ENCODE results near the gene C8G.
A peak's percentile ranks its signal among the peaks of the same experiment; 100 is the strongest.

The C8G gene

DNA sequence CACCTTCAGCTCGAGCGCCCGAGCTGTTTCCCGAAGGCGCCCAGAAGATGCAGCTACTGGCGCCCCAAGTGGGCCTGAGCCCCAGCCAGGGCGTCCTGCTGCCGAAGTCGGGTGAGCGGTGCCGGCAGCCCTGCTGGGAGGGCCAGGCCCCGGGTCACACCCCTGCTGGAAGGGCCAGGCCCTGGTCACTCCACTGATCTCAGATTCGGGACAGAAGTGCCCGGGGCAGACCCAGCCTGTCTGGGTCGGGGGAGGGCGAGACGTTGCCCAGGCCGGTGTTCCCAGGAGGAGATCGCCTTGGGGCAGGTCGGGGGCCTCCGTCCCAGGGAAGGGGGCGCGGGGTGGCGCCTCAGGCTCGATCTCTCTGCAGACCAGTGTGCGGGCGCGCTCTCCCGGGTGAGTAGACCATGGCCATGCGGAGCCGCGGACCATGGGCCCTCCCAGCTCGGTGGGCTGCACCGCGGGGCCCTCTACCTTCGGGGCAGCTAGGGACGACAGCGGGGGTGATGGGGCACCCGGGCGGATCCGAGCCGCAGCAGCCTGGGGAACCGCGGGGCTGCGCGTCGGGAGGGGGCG is 40.1 kb downstream of the C8G start:
- no peak for DNase-seq

DNA sequence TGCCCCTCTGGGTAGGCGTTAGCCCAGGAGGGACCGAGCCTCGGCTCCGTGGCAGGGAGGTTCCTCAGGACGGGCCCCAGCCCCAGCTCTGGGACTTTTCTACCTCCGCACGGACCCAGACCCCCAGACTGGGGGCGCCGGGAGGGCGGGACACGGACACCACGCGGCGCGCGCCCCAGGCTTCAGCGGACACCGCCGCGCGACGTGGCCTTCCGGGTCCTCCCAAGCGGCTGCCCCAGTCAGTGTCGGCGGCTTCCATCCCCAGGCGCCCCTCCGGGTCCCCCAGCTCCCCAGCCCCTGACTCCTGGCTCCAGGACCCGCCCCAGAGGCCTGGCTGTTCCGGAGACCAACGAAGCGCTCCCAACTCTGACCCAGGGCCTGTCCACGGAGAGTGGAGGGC is 40.8 kb downstream of the C8G start:
- DNase-seq: no peak

DNA sequence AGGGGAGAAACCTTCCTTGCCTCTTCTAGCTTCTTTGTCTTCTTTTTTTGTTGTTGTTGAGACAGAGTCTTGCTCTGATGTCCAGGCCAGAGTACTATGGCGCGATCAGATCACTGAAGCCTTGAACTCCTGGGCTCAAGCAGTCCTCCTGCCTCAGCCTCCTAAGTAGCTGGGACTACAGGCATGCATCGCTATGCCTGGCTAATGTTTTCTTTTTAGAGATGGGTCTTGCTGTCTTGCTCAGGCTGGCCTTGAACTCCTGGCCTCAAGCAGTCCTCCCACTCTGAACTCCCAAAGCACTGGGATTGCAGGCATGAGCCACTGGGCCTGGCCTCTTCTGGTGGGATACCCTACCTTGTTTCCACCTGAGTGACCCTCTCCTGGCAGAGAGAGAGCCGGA is 43.8 kb downstream of the C8G start:
- DNase-seq: no peak

DNA sequence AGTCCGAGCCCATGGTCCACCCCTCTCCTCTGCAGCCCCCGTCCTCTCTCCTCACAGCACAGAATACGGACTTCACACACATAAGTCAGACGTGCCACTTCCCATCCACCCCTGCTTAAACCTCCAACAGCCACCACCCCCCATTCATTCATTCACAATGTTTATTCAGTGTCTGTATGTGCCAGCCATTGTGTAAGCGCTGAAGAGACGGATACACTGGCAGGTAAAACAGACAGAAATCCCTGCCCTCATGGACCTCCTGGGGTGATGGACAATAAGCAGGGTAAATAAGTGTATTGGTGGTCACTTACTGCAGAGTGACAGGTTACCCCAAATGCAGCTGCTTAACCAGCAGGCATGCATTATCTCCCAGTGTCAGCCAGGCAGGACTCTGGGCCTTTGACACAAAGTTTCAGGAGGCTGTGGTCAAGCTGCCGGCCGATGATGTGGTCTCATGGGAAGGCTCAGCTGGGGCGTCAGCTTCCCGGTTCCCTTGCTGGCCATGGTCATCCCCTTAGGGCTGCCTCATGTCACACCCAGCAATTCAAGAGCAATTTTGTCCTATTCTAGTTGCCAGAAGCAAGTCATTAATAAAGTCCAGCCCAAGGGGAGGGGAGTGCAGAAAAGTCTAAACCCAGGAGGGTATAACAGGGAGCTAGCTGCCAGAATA is 45.3 kb downstream of the C8G start:
- DNase-seq: no peak

DNA sequence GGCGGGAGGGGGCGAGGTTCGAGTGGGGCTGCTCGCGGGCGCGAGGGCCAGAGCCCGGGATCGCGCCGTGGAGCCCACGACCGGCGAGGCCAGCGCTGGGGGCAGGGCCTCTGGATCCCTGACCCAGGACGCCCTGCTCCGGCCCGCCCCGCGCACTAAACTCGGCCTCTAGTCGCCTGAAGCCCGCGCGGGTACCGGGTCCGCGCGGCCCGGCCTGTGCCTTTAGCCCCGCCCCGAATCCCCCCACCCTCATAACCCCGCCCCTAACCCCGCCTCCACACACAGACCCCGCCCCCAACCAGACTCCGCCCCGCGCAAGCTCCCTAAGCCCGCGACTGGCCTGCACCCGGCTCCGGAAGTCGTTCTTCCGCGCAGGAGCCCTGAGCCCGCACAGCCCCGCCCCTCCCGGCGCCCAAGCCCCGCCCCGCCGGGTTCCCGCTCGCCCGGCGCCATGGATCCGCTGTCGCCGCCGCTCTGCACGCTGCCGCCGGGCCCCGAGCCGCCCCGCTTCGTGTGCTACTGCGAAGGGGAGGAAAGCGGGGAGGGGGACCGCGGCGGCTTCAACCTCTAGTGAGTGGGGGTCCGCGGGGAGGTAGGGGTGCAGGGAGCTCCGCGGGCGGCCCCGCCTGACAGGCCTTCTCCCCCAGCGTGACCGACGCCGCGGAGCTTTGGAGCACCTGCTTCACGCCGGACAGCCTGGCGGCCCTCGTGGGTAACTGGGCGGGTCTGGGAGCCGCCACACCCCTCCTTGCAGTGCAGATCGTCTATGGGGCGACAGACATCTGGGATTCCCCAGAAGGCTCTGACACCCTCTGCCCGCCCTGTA is 47.2 kb downstream of the C8G start, which contains the start of gene PAXX:
PAXX (plus strand) TSS at position 430 of the 826 bp plus-strand sequence; CDS start at position 452, 22 bp downstream.
- DNase-seq: peak; percentile 86

DNA sequence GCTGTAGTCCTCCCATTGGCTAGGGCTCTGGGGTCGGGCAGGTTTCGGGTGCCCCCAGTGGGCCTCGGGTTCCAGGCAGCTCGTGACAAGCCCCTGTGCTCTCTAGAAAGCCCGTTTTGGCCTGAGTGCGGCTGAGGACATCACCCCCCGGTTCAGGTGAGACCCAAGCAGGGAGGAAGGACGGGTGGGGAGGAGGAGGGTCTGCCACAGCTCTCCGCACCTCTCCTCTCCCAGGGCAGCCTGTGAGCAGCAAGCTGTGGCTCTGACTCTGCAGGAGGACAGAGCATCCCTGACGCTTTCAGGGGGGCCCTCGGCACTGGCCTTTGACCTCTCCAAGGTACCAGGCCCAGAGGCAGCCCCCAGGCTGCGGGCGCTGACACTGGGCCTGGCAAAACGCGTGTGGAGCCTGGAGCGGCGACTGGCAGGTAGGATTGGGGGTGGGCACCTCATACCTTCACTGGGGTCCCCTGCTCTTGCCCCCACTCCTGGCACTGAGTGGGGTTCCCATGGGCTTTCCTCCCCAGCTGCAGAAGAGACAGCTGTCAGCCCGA is 47.9 kb downstream of the C8G start:
- no peak for DNase-seq

DNA sequence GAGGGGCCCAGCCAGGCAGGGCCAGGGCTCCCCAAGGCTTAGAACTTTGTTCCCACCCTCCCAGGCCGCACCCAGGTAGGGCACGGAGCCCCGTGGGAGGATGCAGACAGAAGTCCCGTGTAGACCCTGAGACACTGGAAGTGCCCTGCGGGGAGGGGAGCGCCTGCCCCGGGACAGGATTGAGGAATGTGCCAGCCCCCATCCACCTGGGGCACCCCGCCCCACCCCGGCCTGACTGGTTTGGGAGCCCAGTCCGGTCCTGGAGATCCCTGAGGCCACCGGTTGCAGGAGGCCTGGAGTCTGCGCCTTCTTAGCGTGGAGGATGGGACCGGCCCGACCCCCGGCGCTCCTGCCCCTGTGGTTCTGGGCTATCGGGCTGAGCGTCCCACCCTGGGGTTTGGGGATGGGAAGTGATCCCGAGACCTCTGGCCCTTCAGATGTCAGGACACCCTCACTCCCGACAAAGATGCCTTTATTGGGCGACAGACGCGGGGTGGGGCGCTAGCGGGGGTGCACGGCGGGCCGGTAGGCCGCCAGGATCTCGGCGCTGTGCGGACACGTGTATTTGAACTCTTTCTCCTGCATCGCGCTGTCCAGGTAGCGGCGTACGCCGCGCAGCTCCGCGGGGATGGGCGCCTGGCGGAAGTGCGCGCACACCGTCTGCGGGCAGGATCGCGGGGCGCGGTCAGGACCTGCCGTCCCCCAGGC is 49.3 kb downstream of the C8G start:
- no peak for DNase-seq

DNA sequence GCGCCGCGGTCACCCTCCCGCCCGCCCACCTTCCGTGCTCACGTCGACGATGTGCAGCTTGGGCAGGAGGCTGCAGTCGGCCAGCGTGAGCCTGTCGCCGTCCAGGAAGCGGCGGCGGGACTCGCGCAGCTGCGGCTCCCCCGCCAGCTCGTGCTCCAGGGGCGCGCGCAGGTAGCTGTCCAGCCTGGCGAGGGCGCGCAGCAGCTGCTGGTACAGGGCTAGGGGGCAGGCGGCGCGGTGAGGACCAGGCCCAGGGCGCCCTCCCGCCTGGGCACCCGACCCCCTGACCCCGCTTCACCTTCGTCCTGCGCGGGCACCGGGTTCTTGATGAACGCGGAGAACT is 49.8 kb downstream of the C8G start:
- DNase-seq: no peak

DNA sequence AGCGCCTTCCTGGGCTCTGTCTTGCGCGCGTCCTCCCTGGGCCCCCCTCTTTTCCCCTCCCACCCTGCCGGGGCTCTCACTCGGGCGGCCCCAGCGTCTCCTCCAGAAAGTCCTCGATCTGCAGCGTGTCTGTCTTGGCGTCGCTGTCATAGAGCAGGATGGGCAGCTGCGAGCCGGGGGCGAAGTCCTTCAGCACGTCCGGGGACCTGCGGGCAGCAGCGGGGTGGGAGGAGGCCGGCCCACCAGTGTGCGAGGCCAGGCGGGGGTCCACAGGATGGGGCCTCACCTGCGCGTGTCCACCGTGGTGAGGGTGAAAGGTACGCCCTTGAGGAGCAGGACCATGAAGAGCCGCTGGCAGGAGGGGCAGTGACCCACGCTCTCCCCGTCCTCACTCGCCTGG is 50.3 kb downstream of the C8G start:
- DNase-seq: no peak

DNA sequence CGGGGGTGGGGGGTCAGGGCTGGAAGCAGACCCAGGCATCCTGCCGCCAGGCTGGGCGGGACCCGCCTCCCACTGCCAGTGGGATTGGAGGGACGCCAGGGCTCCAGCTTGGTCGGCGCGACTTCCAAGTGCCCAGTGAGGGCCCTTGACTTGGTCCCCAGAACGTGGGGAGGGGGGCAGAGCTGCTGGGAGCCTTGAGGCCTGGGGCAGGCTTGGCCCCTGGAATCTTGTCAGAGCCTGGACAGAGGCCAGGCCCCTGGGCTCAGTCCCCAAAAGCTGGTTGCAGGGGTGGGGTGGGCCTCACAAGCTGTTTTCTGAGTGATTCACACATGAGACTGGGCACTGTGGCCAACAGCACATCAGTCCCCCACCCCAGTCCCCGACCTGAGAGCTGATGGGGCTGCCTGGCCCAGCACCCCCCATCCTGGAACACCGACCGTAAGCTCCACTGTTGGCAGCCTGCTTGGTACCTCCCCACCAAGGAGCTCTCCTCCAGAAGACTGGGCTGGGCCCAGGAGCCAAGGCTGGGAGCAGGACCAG is 50.8 kb downstream of the C8G start:
- DNase-seq: no peak

Measured in effector CD8-positive, alpha-beta T cell (primary cell).